Right atrium auricular region (tissue), 2 donors: ENCODE results near the gene FAU. TPM values are rescaled to one million over a fixed set of nuclear protein-coding genes. Genes with fewer than 3 reads are reported as not detected.

Experiments
- DNase-seq: peaks from one replicate; pipeline ENCODE4 v3.0.0-alpha.2; 2019; ENCODE audit warnings: low spot score
- H3K27ac ChIP-seq, 2 donors: fragments of 200-600 bp; sonication (generic); 1 replicate in 1 of 2; 2 replicates in 1 of 2; pipeline ENCODE4 v1.5.1; 2016 to 2019
- H3K27me3 ChIP-seq, 2 donors: fragments of 200-600 bp; sonication (generic); one replicate each; pipeline versions ENCODE4 v1.5.1 to v1.6.0; 2017 to 2019
- H3K36me3 ChIP-seq: fragments of 200-600 bp; sonication (generic); one replicate; pipeline ENCODE4 v1.5.1; 2016
- H3K4me1 ChIP-seq, 2 donors: fragments of 200-600 bp; sonication (generic); one replicate each; pipeline versions ENCODE4 v1.5.1 to v1.6.0; 2017 to 2019
- H3K4me3 ChIP-seq, 2 donors: fragments of 200-600 bp; sonication (generic); 1 replicate in 1 of 2; 2 replicates in 1 of 2; pipeline ENCODE4 v1.5.1; 2017 to 2019; ENCODE audit warnings: mild to moderate bottlenecking in 1 of 2, moderate library complexity in 1 of 2
- H3K9me3 ChIP-seq, 2 donors: fragments of 200-600 bp; sonication (generic); one replicate each; pipeline ENCODE4 v1.5.1; 2019
- total RNA-seq, 2 donors: library from RNA; depleted of rRNA; stranded (reverse); fragments of >200 nt; gene quantifications; one replicate each; pipeline ENCODE4 v1.1.0, GENCODE V29; 2016
- TF ChIP-seq, protein P1 (sequence below), 2 donors: fragments of 200-600 bp; sonication (generic); IDR thresholded peaks; one replicate each; pipeline ENCODE4 v1.5.1; 2019; ENCODE audit warnings: antibody characterized with exemption in 2 of 2

The FAU gene
- total RNA-seq, 2 donors from 2014 or later: 361 to 585 TPM

GRCh38 chr11:65165410-65166317 lies 43.7 kb upstream of the FAU start:
- H3K36me3 ChIP-seq: no peaks in the 10 kb centered on the region
- no peaks in the 10 kb centered on the region for H3K9me3 ChIP-seq
- DNase-seq: no peak
- no peaks in the 10 kb centered on the region for H3K4me1 ChIP-seq
- no peak overlapping the region for H3K27ac ChIP-seq
- peak overlapping the region in 1 of 2 donors; percentile 25 for H3K4me3 ChIP-seq
- TF ChIP-seq, protein P1, sequence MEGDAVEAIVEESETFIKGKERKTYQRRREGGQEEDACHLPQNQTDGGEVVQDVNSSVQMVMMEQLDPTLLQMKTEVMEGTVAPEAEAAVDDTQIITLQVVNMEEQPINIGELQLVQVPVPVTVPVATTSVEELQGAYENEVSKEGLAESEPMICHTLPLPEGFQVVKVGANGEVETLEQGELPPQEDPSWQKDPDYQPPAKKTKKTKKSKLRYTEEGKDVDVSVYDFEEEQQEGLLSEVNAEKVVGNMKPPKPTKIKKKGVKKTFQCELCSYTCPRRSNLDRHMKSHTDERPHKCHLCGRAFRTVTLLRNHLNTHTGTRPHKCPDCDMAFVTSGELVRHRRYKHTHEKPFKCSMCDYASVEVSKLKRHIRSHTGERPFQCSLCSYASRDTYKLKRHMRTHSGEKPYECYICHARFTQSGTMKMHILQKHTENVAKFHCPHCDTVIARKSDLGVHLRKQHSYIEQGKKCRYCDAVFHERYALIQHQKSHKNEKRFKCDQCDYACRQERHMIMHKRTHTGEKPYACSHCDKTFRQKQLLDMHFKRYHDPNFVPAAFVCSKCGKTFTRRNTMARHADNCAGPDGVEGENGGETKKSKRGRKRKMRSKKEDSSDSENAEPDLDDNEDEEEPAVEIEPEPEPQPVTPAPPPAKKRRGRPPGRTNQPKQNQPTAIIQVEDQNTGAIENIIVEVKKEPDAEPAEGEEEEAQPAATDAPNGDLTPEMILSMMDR (IDR thresholded peaks at IDR 0.05): no peak
- H3K27me3 ChIP-seq: no peaks in the 10 kb centered on the region

GRCh38 chr11:65163684-65164083 lies 41.8 kb upstream of the FAU start:
- TF ChIP-seq, protein P1 (IDR thresholded peaks at IDR 0.05): no peak
- no peak overlapping the region for H3K27ac ChIP-seq
- DNase-seq: no peak
- no peaks in the 10 kb centered on the region for H3K36me3 ChIP-seq
- no peak overlapping the region for H3K4me3 ChIP-seq
- H3K27me3 ChIP-seq: no peaks in the 10 kb centered on the region
- H3K9me3 ChIP-seq: no peaks in the 10 kb centered on the region
- H3K4me1 ChIP-seq: no peaks in the 10 kb centered on the region

GRCh38 chr11:65160643-65161042 lies 38.7 kb upstream of the FAU start:
- TF ChIP-seq, protein P1 (IDR thresholded peaks at IDR 0.05): no peak
- no peak for DNase-seq
- Histone ChIP-seq H3K4me3 (no peak overlapping the region), H3K27me3 (no peaks in the 10 kb centered on the region), H3K27ac (no peak overlapping the region), H3K9me3 (no peaks in the 10 kb centered on the region), H3K36me3 (no peaks in the 10 kb centered on the region), H3K4me1 (no peaks in the 10 kb centered on the region)

- H3K27ac ChIP-seq: no peak overlapping the region
- no peak overlapping the region for H3K4me3 ChIP-seq
- no peak for DNase-seq
- no peaks in the 10 kb centered on the region for H3K36me3 ChIP-seq
- no peaks in the 10 kb centered on the region for H3K4me1 ChIP-seq
- H3K27me3 ChIP-seq: no peaks in the 10 kb centered on the region
- TF ChIP-seq, protein P1 (IDR thresholded peaks at IDR 0.05): no peak
- H3K9me3 ChIP-seq: no peaks in the 10 kb centered on the region
Observed at GRCh38 chr11:65159012-65159411, 37.1 kb upstream of the FAU start.

GRCh38 chr11:65157336-65157735 lies 35.4 kb upstream of the FAU start:
- no peak overlapping the region for H3K4me3 ChIP-seq
- no peak for DNase-seq
- no peaks in the 10 kb centered on the region for H3K4me1 ChIP-seq
- H3K9me3 ChIP-seq: no peaks in the 10 kb centered on the region
- no peaks in the 10 kb centered on the region for H3K27me3 ChIP-seq
- no peaks in the 10 kb centered on the region for H3K36me3 ChIP-seq
- TF ChIP-seq, protein P1 (IDR thresholded peaks at IDR 0.05): no peak
- H3K27ac ChIP-seq: no peak overlapping the region
